ENCODE measurements around the gene CDC6.
A peak's percentile ranks its signal among the peaks of the same experiment; 100 is the strongest.

CDC6 gene

GRCh38 chr17:40321961-40322357 lies 34.3 kb downstream of the CDC6 start:
- Histone ChIP-seq H4K20me1 (ENCODE audit: insufficient read depth, low read length) (peaks cover 43% of the 10 kb centered on the region), H3K4me1 (ENCODE audit: low read length) (peaks cover 81% of the 10 kb centered on the region), H3K4me2 (ENCODE audit: low read length) (peak overlapping the region; percentile 96), H3K9me3 (ENCODE audit: insufficient read depth, low read length) (no peaks in the 10 kb centered on the region), H2AFZ (ENCODE audit: low read depth, low read length) (no peak overlapping the region), H3K9ac (ENCODE audit: low read length) (peak overlapping the region; percentile 76), H3K27ac (ENCODE audit: low read length) (peak overlapping the region; percentile 94), H3K36me3 (replicated peaks; ENCODE audit: low read depth, low read length) (no peaks in the 10 kb centered on the region), H3K79me2 (ENCODE audit: low read length) (peaks cover 88% of the 10 kb centered on the region), H3K4me3 (ENCODE audit: low read length) (peak overlapping the region; percentile 93), H3K27me3 (ENCODE audit: low read depth, low read length) (no peaks in the 10 kb centered on the region)
- TF ChIP-seq, protein P1, sequence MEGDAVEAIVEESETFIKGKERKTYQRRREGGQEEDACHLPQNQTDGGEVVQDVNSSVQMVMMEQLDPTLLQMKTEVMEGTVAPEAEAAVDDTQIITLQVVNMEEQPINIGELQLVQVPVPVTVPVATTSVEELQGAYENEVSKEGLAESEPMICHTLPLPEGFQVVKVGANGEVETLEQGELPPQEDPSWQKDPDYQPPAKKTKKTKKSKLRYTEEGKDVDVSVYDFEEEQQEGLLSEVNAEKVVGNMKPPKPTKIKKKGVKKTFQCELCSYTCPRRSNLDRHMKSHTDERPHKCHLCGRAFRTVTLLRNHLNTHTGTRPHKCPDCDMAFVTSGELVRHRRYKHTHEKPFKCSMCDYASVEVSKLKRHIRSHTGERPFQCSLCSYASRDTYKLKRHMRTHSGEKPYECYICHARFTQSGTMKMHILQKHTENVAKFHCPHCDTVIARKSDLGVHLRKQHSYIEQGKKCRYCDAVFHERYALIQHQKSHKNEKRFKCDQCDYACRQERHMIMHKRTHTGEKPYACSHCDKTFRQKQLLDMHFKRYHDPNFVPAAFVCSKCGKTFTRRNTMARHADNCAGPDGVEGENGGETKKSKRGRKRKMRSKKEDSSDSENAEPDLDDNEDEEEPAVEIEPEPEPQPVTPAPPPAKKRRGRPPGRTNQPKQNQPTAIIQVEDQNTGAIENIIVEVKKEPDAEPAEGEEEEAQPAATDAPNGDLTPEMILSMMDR (IDR thresholded peaks at IDR 0.05; ENCODE audit: low read depth, low read length): no peak
- no peak for TF ChIP-seq EZH2phosphoT487 (IDR thresholded peaks at IDR 0.05; ENCODE audit: low read depth)

- TF ChIP-seq, protein P1 (IDR thresholded peaks at IDR 0.05; ENCODE audit: low read depth, low read length): no peak
- TF ChIP-seq EZH2phosphoT487 (IDR thresholded peaks at IDR 0.05; ENCODE audit: low read depth): no peak
- peak overlapping the region; percentile 94 for H3K27ac ChIP-seq (ENCODE audit: low read length)
- H3K27me3 ChIP-seq (ENCODE audit: low read depth, low read length): no peaks in the 10 kb centered on the region
- peaks cover 94% of the 10 kb centered on the region for H3K79me2 ChIP-seq (ENCODE audit: low read length)
- peak overlapping the region; percentile 96 for H3K4me2 ChIP-seq (ENCODE audit: low read length)
- H3K9ac ChIP-seq (ENCODE audit: low read length): peak overlapping the region; percentile 76
- no peaks in the 10 kb centered on the region for H3K36me3 ChIP-seq (replicated peaks; ENCODE audit: low read depth, low read length)
- H3K9me3 ChIP-seq (ENCODE audit: insufficient read depth, low read length): no peaks in the 10 kb centered on the region
- peak overlapping the region; percentile 93 for H3K4me3 ChIP-seq (ENCODE audit: low read length)
- H4K20me1 ChIP-seq (ENCODE audit: insufficient read depth, low read length): peaks cover 50% of the 10 kb centered on the region
- H2AFZ ChIP-seq (ENCODE audit: low read depth, low read length): no peak overlapping the region
- peaks cover 82% of the 10 kb centered on the region for H3K4me1 ChIP-seq (ENCODE audit: low read length)
Measured at GRCh38 chr17:40322358-40323315, 35.0 kb downstream of the CDC6 start.

DNA sequence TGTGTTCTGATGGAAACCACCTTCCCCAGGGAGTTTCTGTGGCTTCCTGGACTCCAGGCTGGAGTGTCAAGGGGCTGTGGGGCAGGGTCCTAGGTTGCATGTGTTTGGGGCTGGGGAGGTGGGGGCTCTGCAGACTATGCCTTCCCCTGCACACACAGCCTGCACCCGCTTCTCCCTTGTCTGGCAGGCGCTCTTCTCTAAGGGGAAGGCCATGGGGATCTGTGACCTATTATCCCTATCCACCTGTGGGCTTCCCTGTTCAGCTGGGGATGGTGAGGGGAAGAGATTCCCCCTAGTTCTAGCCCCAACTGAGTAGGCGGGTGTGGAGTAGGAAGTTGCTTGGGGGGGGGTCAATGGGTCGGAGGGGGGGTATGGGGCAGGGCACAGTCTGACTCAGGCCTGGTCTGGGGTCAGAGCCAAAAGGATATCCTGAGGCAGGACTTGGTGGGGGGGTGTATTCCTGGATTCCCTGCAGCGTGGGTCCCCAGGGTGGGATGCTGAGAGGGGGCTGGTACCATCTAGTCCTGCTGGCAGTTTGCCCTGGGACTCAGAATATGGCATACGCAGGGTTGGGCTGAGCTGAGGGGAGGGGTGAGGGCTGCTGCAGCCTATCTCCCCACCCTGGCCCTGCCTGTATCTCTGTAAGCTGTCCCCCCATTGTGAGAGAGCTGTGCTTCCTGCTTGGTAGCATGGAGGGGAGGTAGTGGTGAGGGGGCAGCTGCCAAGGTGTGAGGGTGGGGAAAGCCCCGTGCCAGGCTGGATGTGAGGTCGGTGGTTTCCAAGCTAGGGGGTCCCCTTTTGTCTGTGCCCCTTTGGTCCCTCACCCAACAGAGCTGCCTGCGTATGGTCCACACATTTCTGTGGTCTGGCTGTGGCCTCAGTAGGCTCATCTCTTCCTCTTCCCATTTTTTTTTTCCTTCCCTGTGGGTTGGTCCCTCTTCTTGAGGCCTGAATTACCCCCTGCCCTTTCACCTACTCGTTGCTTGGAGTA lies 36.0 kb downstream of the CDC6 start:
- TF ChIP-seq, protein P1 (IDR thresholded peaks at IDR 0.05; ENCODE audit: low read depth, low read length): no peak
- TF ChIP-seq EZH2phosphoT487 (IDR thresholded peaks at IDR 0.05; ENCODE audit: low read depth): no peak
- Histone ChIP-seq H3K4me1 (ENCODE audit: low read length) (peaks cover 81% of the 10 kb centered on the region), H3K27me3 (ENCODE audit: low read depth, low read length) (no peaks in the 10 kb centered on the region), H4K20me1 (ENCODE audit: insufficient read depth, low read length) (peaks cover 58% of the 10 kb centered on the region), H3K4me3 (ENCODE audit: low read length) (peak overlapping the region; percentile 93), H3K79me2 (ENCODE audit: low read length) (peaks cover 99% of the 10 kb centered on the region), H3K9me3 (ENCODE audit: insufficient read depth, low read length) (no peaks in the 10 kb centered on the region), H3K36me3 (replicated peaks; ENCODE audit: low read depth, low read length) (peaks cover 3% of the 10 kb centered on the region), H2AFZ (ENCODE audit: low read depth, low read length) (no peak overlapping the region), H3K27ac (ENCODE audit: low read length) (peak overlapping the region; percentile 94), H3K4me2 (ENCODE audit: low read length) (peak overlapping the region; percentile 96), H3K9ac (ENCODE audit: low read length) (peak overlapping the region; percentile 76)

All from OCI-LY3 (cell line).